ENCODE results near the gene CLASP1.
"Not testable (repeated sequence)": the region's sequence is repeated elsewhere in the genome, so short reads cannot be mapped to it uniquely, and the experiment has no call there.

The CLASP1 gene

GRCh38 chr2:121377646-121378045 is 271.6 kb downstream of the CLASP1 start:
- in situ Hi-C loops (cut with MboI; ENCODE audit: low sequenced_read_pairs): no loop called here

GRCh38 chr2:121376535-121377250 is 272.6 kb downstream of the CLASP1 start:
- in situ Hi-C loops (cut with MboI; ENCODE audit: low sequenced_read_pairs): no loop called here

GRCh38 chr2:121375621-121376159 is 273.6 kb downstream of the CLASP1 start:
- in situ Hi-C loops (cut with MboI; ENCODE audit: low sequenced_read_pairs): no loop called here

- in situ Hi-C loops (cut with MboI; ENCODE audit: low sequenced_read_pairs): not testable (repeated sequence)
Measured at GRCh38 chr2:121374412-121375075, 274.7 kb downstream of the CLASP1 start.

GRCh38 chr2:121372721-121373353 is 276.4 kb downstream of the CLASP1 start:
- in situ Hi-C loops (cut with MboI; ENCODE audit: low sequenced_read_pairs): no loop called here

GRCh38 chr2:121372082-121372481 is 277.2 kb downstream of the CLASP1 start:
- in situ Hi-C loops (cut with MboI; ENCODE audit: low sequenced_read_pairs): no loop called here

GRCh38 chr2:121368836-121369235 is 280.4 kb downstream of the CLASP1 start:
- in situ Hi-C loops (cut with MboI; ENCODE audit: low sequenced_read_pairs): no loop called here

GRCh38 chr2:121368155-121368554 is 281.1 kb downstream of the CLASP1 start:
- in situ Hi-C loops (cut with MboI; ENCODE audit: low sequenced_read_pairs): no loop called here

- in situ Hi-C loops (cut with MboI; ENCODE audit: low sequenced_read_pairs): no loop called here
Measured at GRCh38 chr2:121367246-121367900, 281.9 kb downstream of the CLASP1 start.

GRCh38 chr2:121366040-121366439 is 283.2 kb downstream of the CLASP1 start:
- in situ Hi-C loops (cut with MboI; ENCODE audit: low sequenced_read_pairs): no loop called here

- in situ Hi-C loops (cut with MboI; ENCODE audit: low sequenced_read_pairs): no loop called here
Measured at GRCh38 chr2:121365061-121365460, 284.2 kb downstream of the CLASP1 start.

- in situ Hi-C loops (cut with MboI; ENCODE audit: low sequenced_read_pairs): no loop called here
Measured at GRCh38 chr2:121363632-121364420, 285.4 kb downstream of the CLASP1 start.

- in situ Hi-C loops (cut with MboI; ENCODE audit: low sequenced_read_pairs): no loop called here
Measured at GRCh38 chr2:121362774-121363173, 286.5 kb downstream of the CLASP1 start.

- in situ Hi-C loops (cut with MboI; ENCODE audit: low sequenced_read_pairs): no loop called here
Measured at GRCh38 chr2:121362226-121362625, 287.0 kb downstream of the CLASP1 start.

- in situ Hi-C loops (cut with MboI; ENCODE audit: low sequenced_read_pairs): no loop called here
Measured at GRCh38 chr2:121360566-121361300, 288.5 kb downstream of the CLASP1 start.

- in situ Hi-C loops (cut with MboI; ENCODE audit: low sequenced_read_pairs): no loop called here
Measured at GRCh38 chr2:121359716-121360565, 289.3 kb downstream of the CLASP1 start.

GRCh38 chr2:121359170-121359569 is 290.1 kb downstream of the CLASP1 start:
- in situ Hi-C loops (cut with MboI; ENCODE audit: low sequenced_read_pairs): no loop called here

GRCh38 chr2:121358291-121358690 is 291.0 kb downstream of the CLASP1 start:
- in situ Hi-C loops (cut with MboI; ENCODE audit: low sequenced_read_pairs): no loop called here
